Measurements from ENCODE around the gene ATF5.
A peak's percentile ranks its signal among the peaks of the same experiment; 100 is the strongest.

The ATF5 gene

GRCh38 chr19:49932731-49933131 is 3.7 kb downstream of the ATF5 start:
- no peak overlapping the region for H3K4me3 ChIP-seq (ENCODE audit: low read depth, low read length)
- no peaks in the 10 kb centered on the region for H3K27me3 ChIP-seq (ENCODE audit: insufficient read depth, low read depth, severe bottlenecking)
- TF ChIP-seq CTCF (IDR thresholded peaks at IDR 0.05; ENCODE audit: low read depth, low read length) = no peak
- peaks cover 16% of the 10 kb centered on the region for H3K36me3 ChIP-seq
- no peak for DNase-seq
- no peaks in the 10 kb centered on the region for H3K9me3 ChIP-seq (ENCODE audit: severe bottlenecking)
- H3K27ac ChIP-seq = no peak overlapping the region

GRCh38 chr19:49933643-49934042 is 4.6 kb downstream of the ATF5 start:
- Histone ChIP-seq H3K9me3 (ENCODE audit: severe bottlenecking) (no peaks in the 10 kb centered on the region), H3K27ac (no peak overlapping the region), H3K4me3 (ENCODE audit: low read depth, low read length) (no peak overlapping the region), H3K27me3 (ENCODE audit: insufficient read depth, low read depth, severe bottlenecking) (no peaks in the 10 kb centered on the region), H3K36me3 (peaks cover 6% of the 10 kb centered on the region)
- DNase-seq = no peak
- TF ChIP-seq CTCF (IDR thresholded peaks at IDR 0.05; ENCODE audit: low read depth, low read length) = no peak

GRCh38 chr19:49936549-49936948 is 7.5 kb downstream of the ATF5 start:
- H3K27me3 ChIP-seq (ENCODE audit: insufficient read depth, low read depth, severe bottlenecking) = no peaks in the 10 kb centered on the region
- H3K9me3 ChIP-seq (ENCODE audit: severe bottlenecking) = no peaks in the 10 kb centered on the region
- no peaks in the 10 kb centered on the region; the same call in 1 of the 2 replicates for H3K36me3 ChIP-seq
- no peak for DNase-seq
- H3K4me3 ChIP-seq (ENCODE audit: low read depth, low read length) = no peak overlapping the region
- H3K27ac ChIP-seq = no peak overlapping the region
- TF ChIP-seq CTCF (IDR thresholded peaks at IDR 0.05; ENCODE audit: low read depth, low read length) = no peak

- peak; percentile 87 for TF ChIP-seq CTCF (IDR thresholded peaks at IDR 0.05; ENCODE audit: low read depth, low read length)
- Histone ChIP-seq H3K36me3 (no peaks in the 10 kb centered on the region), H3K4me3 (ENCODE audit: low read depth, low read length) (peak overlapping the region; percentile 45)
Observed at GRCh38 chr19:49937750-49938381, 8.9 kb downstream of the ATF5 start.

GRCh38 chr19:49938662-49939061 is 9.7 kb downstream of the ATF5 start:
- Histone ChIP-seq H3K27ac (no peak overlapping the region), H3K9me3 (ENCODE audit: severe bottlenecking) (no peaks in the 10 kb centered on the region), H3K4me3 (ENCODE audit: low read depth, low read length) (no peak overlapping the region), H3K27me3 (ENCODE audit: insufficient read depth, low read depth, severe bottlenecking) (no peaks in the 10 kb centered on the region), H3K36me3 (no peaks in the 10 kb centered on the region)
- TF ChIP-seq CTCF (IDR thresholded peaks at IDR 0.05; ENCODE audit: low read depth, low read length) = no peak
- DNase-seq = no peak

More at GRCh38 chr19:49937750-49938381, 8.9 kb downstream of the ATF5 start:
- Histone ChIP-seq H3K9me3 (ENCODE audit: severe bottlenecking) (no peaks in the 10 kb centered on the region), H3K27me3 (ENCODE audit: insufficient read depth, low read depth, severe bottlenecking) (no peaks in the 10 kb centered on the region), H3K27ac (no peak overlapping the region)
- peak; percentile 77 for DNase-seq

Measured in WERI-Rb-1 (cell line).